Measurements from ENCODE around the gene ATXN7L1. TPM values are rescaled to one million over a fixed set of nuclear protein-coding genes. Genes with fewer than 3 reads are reported as not detected.
A peak's percentile ranks its signal among the peaks of the same experiment; 100 is the strongest.

Gene ATXN7L1
- total RNA-seq, 1 donor from 2014 or later = 12.9 TPM

GRCh38 chr7:105835441-105835840 lies 41.0 kb downstream of the ATXN7L1 start:
- Histone ChIP-seq H3K27ac (no peak overlapping the region), H3K36me3 (no peaks in the 10 kb centered on the region), H3K27me3 (no peaks in the 10 kb centered on the region), H3K4me3 (no peak overlapping the region), H3K9me3 (no peaks in the 10 kb centered on the region), H3K4me1 (peaks cover 26% of the 10 kb centered on the region)
- TF ChIP-seq CTCF (IDR thresholded peaks at IDR 0.05) = no peak
- intact Hi-C loops (cut with DNase I) = no loop called here
- DNase-seq (no peak), ATAC-seq (no peak)

- no peak for TF ChIP-seq CTCF (IDR thresholded peaks at IDR 0.05)
- Histone ChIP-seq H3K27ac (no peak overlapping the region), H3K36me3 (no peaks in the 10 kb centered on the region), H3K4me1 (peaks cover 26% of the 10 kb centered on the region), H3K4me3 (no peak overlapping the region), H3K9me3 (no peaks in the 10 kb centered on the region), H3K27me3 (no peaks in the 10 kb centered on the region)
- no peak for ATAC-seq
- no peak for DNase-seq
- intact Hi-C loops (cut with DNase I) = no loop called here
Observed at GRCh38 chr7:105831824-105832535, 44.4 kb downstream of the ATXN7L1 start.

GRCh38 chr7:105831302-105831620 lies 45.1 kb downstream of the ATXN7L1 start:
- DNase-seq (no peak), ATAC-seq (no peak)
- Histone ChIP-seq H3K27me3 (no peaks in the 10 kb centered on the region), H3K9me3 (no peaks in the 10 kb centered on the region), H3K4me3 (no peak overlapping the region), H3K36me3 (no peaks in the 10 kb centered on the region), H3K27ac (no peak overlapping the region), H3K4me1 (peaks cover 26% of the 10 kb centered on the region)
- no peak for TF ChIP-seq CTCF (IDR thresholded peaks at IDR 0.05)
- intact Hi-C loops (cut with DNase I) = no loop called here

GRCh38 chr7:105830405-105831301 lies 45.7 kb downstream of the ATXN7L1 start:
- ATAC-seq (peak; percentile 67), DNase-seq (no peak)
- Histone ChIP-seq H3K27me3 (no peaks in the 10 kb centered on the region), H3K36me3 (no peaks in the 10 kb centered on the region), H3K27ac (no peak overlapping the region), H3K4me1 (peaks cover 26% of the 10 kb centered on the region), H3K9me3 (no peaks in the 10 kb centered on the region), H3K4me3 (no peak overlapping the region)
- intact Hi-C loops (cut with DNase I) = no loop called here
- no peak for TF ChIP-seq CTCF (IDR thresholded peaks at IDR 0.05)

- DNase-seq = no peak
- Histone ChIP-seq H3K9me3 (no peaks in the 10 kb centered on the region), H3K4me1 (peaks cover 26% of the 10 kb centered on the region), H3K27me3 (no peaks in the 10 kb centered on the region), H3K36me3 (no peaks in the 10 kb centered on the region), H3K27ac (no peak overlapping the region), H3K4me3 (no peak overlapping the region)
- ATAC-seq = no peak
- no peak for TF ChIP-seq CTCF (IDR thresholded peaks at IDR 0.05)
- intact Hi-C loops (cut with DNase I) = no loop called here
Observed at GRCh38 chr7:105829681-105830322, 46.6 kb downstream of the ATXN7L1 start.

All from upper lobe of right lung (tissue), 1 donor.